HEK293T (cell line): ENCODE data around the gene DNER.

Experiments
- FOXA1 ChIP-seq: fragments of 450-650 bp; IDR thresholded peaks from 2 replicates; pipeline ENCODE4 v1.6.1; 2016; ENCODE audit warnings: mild to moderate bottlenecking
- SP1 ChIP-seq: fragments of 450-650 bp; IDR thresholded peaks from 2 replicates; pipeline ENCODE4 v1.6.1; 2017

- TF ChIP-seq FOXA1 (no peak), SP1 (no peak)
Measured at GRCh38 chr2:229409751-229410181, 304.6 kb downstream of the DNER start.
